ENCODE measurements around the gene SH3PXD2A.

The SH3PXD2A gene

DNA sequence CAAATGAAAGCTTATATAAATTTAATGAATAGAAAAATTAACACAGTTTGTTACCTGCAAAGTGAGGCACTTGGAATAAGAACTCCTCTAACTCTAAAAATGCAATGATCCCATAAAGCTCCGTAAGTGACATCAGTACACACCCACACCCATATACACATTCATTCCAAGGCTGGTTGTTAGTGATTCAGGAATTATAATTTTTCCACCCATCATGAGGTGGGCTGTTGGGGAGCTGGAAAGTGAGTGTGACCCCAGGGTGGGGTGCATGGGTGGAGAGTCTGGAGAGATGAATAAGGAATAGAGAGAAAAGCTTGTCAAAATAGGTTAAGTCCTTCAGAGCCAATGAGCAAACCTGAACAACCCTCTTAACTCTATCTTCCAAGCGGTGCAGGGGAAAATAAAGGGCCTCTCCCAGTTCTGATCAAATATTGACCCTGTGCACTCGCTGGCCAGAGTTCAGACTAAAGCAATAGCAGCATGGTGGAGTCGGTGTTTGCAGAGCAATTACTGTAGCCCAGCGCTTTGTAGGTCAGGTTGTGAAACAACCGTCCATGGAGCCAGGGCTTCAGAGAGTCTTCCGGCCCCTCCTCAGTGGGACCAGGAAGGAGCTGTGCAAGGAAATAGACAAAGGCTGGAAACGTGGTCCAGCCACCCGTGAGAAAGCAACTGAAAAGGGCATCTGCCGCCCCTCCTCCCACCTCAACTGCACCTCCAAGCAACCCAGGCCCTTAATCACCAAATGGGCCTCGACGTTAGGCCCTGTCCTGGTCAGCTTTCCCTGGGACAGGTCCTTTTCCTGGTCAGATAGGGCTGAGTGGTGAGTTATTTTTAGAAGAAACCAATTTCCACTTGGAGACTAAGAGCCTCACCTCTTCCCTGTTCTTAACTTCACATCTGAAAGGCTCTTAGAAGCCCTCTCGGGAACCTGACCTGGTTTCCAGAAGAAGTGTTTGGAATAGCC lies 61.2 kb downstream of the SH3PXD2A start:
- no peak for DNase-seq (ENCODE audit: low read depth)
- no peak overlapping the region for H3K4me3 ChIP-seq (ENCODE audit: low read length)
- TF ChIP-seq, protein P1, sequence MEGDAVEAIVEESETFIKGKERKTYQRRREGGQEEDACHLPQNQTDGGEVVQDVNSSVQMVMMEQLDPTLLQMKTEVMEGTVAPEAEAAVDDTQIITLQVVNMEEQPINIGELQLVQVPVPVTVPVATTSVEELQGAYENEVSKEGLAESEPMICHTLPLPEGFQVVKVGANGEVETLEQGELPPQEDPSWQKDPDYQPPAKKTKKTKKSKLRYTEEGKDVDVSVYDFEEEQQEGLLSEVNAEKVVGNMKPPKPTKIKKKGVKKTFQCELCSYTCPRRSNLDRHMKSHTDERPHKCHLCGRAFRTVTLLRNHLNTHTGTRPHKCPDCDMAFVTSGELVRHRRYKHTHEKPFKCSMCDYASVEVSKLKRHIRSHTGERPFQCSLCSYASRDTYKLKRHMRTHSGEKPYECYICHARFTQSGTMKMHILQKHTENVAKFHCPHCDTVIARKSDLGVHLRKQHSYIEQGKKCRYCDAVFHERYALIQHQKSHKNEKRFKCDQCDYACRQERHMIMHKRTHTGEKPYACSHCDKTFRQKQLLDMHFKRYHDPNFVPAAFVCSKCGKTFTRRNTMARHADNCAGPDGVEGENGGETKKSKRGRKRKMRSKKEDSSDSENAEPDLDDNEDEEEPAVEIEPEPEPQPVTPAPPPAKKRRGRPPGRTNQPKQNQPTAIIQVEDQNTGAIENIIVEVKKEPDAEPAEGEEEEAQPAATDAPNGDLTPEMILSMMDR (conservative IDR thresholded peaks at IDR 0.05; ENCODE audit: low read depth, low read length), result no peak

DNA sequence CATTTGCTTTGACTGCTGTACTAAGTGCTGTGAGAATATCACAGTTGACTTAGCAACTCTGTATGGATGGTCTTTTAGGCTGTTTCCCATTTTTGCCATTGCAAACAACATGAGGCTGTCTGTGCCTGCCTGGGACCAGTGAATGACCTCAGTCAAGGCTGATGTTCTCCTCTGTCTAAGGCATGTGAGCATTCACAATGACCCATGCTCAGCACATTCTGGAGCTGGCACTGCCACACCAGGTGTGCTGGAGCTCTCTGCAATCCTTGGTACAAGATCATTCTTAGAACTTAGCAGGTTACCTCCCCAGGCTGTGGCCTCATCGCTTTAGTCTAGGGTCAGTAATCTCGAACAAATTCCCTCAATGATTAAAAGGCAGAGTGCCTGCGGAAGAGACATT lies 61.9 kb downstream of the SH3PXD2A start:
- no peak for DNase-seq (ENCODE audit: low read depth)
- no peak overlapping the region for H3K4me3 ChIP-seq (ENCODE audit: low read length)
- TF ChIP-seq, protein P1 (conservative IDR thresholded peaks at IDR 0.05; ENCODE audit: low read depth, low read length), result no peak

DNA sequence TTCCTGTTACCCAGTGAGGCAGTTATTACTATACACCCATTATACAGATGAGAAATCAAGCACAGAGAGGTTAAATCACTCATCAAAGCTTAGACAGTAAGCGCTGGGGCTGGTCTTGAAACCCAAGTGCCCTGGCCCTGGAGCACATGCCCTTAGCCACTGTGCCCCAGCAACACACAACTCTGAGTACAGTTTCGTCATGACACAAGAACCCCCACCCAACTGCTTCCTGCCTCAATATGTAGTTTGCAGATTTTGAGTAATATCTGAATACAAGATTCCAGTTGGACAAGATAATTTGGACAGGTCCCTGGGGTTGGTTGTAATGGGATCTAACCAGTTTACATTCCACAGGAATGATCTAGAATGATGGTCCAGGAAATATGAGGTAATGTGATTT lies 62.8 kb downstream of the SH3PXD2A start:
- no peak for DNase-seq (ENCODE audit: low read depth)
- TF ChIP-seq, protein P1 (conservative IDR thresholded peaks at IDR 0.05; ENCODE audit: low read depth, low read length), result no peak
- H3K4me3 ChIP-seq (ENCODE audit: low read length), result no peak overlapping the region

DNA sequence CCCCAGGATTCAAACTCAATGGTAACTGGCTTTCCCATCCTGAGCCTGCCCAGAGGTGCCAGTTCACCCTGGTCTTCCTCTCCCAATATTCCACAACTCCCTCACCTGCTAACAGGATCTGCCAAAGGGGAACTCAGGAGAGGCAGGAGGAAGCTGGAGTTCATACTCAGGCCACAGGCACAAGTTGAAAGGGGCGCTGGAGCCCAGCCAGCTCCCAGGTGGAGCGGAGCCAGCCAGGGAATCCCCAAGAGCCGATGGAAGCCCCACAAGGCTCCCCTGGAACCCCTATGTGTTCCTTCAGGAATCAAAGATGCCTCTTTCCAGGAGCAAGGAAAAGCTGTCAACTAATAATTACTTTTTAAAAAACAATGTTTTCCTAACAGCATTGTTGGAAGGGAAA lies 63.5 kb downstream of the SH3PXD2A start:
- TF ChIP-seq, protein P1 (conservative IDR thresholded peaks at IDR 0.05; ENCODE audit: low read depth, low read length), result no peak
- DNase-seq (ENCODE audit: low read depth), result no peak
- no peak overlapping the region for H3K4me3 ChIP-seq (ENCODE audit: low read length)

DNA sequence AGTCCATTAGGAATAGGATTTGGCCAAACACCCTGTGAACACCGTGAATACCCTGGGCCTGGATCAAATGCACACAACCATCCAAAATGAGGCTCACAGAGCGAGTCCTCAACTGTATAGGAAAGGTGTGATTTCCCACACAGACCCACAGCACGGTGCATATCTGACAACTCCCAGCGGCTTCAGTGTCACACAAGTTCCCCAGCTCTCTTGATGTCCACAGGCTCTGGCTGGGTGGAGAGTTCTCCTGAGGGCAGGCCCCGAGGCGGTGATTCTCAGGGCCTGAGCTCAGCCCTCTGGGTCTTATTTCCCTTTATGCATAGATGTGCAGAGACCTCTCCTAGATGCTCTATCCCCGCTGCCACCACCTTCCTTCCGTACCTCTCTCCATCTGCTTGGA lies 64.1 kb downstream of the SH3PXD2A start:
- no peak for DNase-seq (ENCODE audit: low read depth)
- TF ChIP-seq, protein P1 (conservative IDR thresholded peaks at IDR 0.05; ENCODE audit: low read depth, low read length), result no peak
- H3K4me3 ChIP-seq (ENCODE audit: low read length), result no peak overlapping the region

DNA sequence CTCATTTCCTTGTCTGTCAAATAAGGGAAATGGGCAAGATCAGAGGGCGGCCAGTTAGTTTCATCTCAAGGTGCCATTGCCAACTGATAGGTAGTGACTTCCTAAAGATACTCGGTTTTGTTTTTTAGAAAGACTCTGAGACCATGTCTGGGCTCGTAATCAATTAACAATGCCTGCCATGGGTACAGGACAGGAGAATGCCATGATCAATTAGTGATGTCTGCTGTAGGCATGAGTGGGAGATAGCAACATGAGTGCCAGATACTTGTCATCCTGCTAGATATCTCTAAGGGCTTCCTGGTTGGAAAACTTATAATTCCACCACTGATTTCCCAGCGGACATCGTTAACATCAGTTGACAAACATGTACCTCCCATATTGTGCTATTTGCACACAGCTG lies 64.8 kb downstream of the SH3PXD2A start:
- no peak overlapping the region for H3K4me3 ChIP-seq (ENCODE audit: low read length)
- TF ChIP-seq, protein P1 (conservative IDR thresholded peaks at IDR 0.05; ENCODE audit: low read depth, low read length), result no peak
- no peak for DNase-seq (ENCODE audit: low read depth)

DNA sequence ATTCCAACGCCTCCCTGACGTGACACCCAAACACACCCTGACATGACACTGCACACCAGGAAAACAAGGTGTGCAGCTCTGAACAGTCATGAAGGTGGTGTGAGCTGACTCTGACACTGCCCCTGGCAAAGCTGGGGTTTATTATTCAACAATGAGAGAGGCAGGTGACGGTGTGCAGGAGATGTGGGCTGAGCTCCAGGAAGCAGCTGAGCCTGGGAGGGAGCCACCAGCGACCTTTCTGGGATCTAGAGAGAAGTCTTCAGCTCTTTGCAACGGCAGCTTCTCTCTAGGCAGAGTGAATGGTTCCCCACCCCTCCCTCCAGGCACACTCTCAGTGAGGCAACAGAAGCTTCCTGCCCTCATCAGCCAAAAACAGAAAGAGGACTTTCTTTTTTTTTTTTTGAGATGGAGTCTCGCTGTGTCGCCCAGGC lies 65.6 kb downstream of the SH3PXD2A start:
- no peak for DNase-seq (ENCODE audit: low read depth)
- no peak overlapping the region for H3K4me3 ChIP-seq (ENCODE audit: low read length)
- TF ChIP-seq, protein P1 (conservative IDR thresholded peaks at IDR 0.05; ENCODE audit: low read depth, low read length), result no peak

Data from retinal pigment epithelial cell (primary cell).